HFFc6 (cell line): ENCODE results near the gene ANKMY1. TPM values are rescaled to one million over a fixed set of nuclear protein-coding genes. Genes with fewer than 3 reads are reported as not detected.

ENCODE experiments used
- DNase-seq: peaks from one replicate; pipeline ENCODE4 v3.0.0-alpha.2; 2018
- H3K27ac Mint-ChIP-seq: 2 replicates; pipeline ENCODE4 v1.8.0; 2020; ENCODE audit warnings: mild to moderate bottlenecking, mixed read lengths
- H3K27me3 Mint-ChIP-seq: 2 replicates; pipeline ENCODE4 v1.8.0; 2021; ENCODE audit warnings: mild to moderate bottlenecking, moderate library complexity, mixed read lengths; ENCODE audit not compliant: insufficient read depth
- H3K36me3 Mint-ChIP-seq: 2 replicates; pipeline ENCODE4 v1.8.0; 2021; ENCODE audit warnings: low read depth, mixed read lengths
- H3K4me1 Mint-ChIP-seq: 2 replicates; pipeline ENCODE4 v1.8.0; 2020; ENCODE audit warnings: low read depth, mixed read lengths
- H3K4me3 Mint-ChIP-seq: 2 replicates; pipeline ENCODE4 v1.8.0; 2020; ENCODE audit warnings: mild to moderate bottlenecking, moderate library complexity, mixed read lengths
- H3K9me3 Mint-ChIP-seq: 2 replicates; pipeline ENCODE4 v1.8.0; 2020; ENCODE audit warnings: mild to moderate bottlenecking, mixed read lengths
- CTCF ChIP-seq: fragments of 200-600 bp; sonication (generic); IDR thresholded peaks from 2 replicates; pipeline ENCODE4 v1.5.0; 2021; ENCODE audit warnings: antibody characterized with exemption, mild to moderate bottlenecking
- total RNA-seq, 6 experiments: library from RNA; stranded (reverse); fragmentation: NEBNext Ultra II Directional; extraction: Animal tissue kit (Norgen Biotek cat#: 25700); gene quantifications; 2 replicates in 1 of 6; 3 replicates in 5 of 6; pipeline ENCODE4 v1.2.3, GENCODE V29; 2021

The ANKMY1 gene
- total RNA-seq, 6 experiments from 2014 or later, result 4.4 to 5.6 (median 5.2) TPM

DNA sequence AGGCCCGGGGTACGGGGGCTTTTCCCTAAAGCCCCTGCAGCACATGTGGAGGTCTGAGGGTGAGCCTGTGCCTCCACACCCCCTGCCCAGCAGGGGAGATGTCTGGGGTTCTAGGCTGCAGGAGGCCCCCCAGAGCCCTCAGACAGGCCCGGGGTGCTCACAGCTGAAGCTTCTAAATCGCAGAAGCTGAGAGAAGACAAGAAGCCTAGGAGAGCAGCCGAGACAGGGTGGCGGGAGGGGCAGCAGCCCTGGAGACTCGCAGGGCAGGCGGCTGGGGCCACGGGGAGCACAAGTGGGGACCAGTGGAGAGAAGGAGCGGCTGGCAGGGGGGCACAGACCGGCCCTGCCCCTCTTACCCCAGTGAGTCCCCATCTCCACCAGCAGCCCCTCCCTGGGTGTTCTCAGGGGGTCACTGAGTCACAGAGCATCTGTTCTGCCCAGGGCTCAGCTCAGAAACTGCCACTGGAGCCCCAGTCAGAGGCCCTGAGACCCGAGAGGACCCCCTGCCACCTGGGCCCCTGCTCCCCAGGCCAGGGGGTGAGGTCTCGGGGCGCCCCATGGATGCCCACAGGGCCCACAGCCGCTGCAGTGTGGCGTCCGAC is 96.2 kb downstream of the ANKMY1 start:
- TF ChIP-seq CTCF, result no peak
- no peak overlapping the region for H3K4me3 Mint-ChIP-seq
- no peaks in the 10 kb centered on the region for H3K36me3 Mint-ChIP-seq
- H3K27me3 Mint-ChIP-seq, result no peaks in the 10 kb centered on the region
- H3K27ac Mint-ChIP-seq, result no peak overlapping the region
- DNase-seq, result no peak
- no peaks in the 10 kb centered on the region for H3K4me1 Mint-ChIP-seq
- no peaks in the 10 kb centered on the region for H3K9me3 Mint-ChIP-seq

DNA sequence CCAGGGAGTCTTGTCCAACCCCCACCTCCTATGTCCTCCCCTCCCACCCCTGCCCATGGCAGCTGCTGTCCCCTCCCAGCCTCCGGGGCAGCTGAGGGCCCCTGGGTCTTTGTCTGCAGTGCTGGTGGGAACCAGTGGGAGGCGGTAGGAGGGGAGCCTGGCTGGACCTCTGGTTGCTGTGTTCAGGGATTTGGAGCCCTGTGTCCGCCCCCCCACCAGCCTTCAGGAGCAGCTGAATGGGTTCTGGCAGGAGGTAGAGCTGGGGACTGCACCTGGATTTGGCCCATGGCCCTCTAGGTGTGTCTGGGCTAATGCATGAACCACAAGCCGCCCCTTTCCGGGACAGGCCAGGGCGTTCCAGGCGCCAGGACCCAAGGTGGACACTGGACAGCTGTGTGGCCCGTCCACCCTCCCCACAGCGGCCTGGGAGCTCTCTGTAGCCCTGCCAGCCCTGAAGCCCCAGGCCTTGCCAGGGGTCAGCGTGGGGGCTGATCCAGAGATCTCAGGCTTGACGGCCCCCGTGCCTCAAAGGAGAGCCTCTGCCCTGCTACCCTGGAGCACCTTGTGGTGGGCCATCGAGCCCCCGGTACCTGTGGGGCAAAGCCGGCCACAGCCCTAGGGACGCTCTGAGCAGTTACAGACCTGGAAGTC is 96.9 kb downstream of the ANKMY1 start:
- no peaks in the 10 kb centered on the region for H3K36me3 Mint-ChIP-seq
- H3K4me1 Mint-ChIP-seq, result no peaks in the 10 kb centered on the region
- no peak overlapping the region for H3K27ac Mint-ChIP-seq
- no peaks in the 10 kb centered on the region for H3K27me3 Mint-ChIP-seq
- no peak for DNase-seq
- no peak overlapping the region for H3K4me3 Mint-ChIP-seq
- no peaks in the 10 kb centered on the region for H3K9me3 Mint-ChIP-seq
- peak; percentile 28 for TF ChIP-seq CTCF

DNA sequence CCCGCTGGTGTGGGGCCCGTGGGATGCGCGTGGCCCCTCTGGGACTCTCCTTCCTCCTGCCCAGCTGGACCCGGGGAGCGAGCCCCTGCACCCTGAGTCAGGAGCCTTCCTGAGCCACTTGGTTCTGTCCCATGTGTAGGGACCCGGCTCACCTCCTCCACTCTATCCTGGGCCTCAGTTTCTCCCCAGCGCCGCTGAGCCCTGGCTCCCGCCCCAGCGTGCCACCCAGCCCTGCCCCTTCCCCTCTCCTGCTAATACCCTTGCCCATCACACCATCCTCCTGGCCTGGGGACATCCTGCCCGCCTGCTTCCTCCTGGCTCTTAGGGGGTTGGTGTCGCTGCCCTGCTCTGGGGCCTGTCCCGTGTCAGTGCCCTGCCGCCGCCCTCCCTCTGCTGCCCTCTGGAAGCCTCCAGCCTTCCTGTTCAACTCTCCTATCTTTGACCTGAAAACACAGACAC is 97.5 kb downstream of the ANKMY1 start:
- Mint-ChIP-seq H3K4me3 (no peak overlapping the region), H3K27me3 (no peaks in the 10 kb centered on the region), H3K4me1 (no peaks in the 10 kb centered on the region), H3K9me3 (no peaks in the 10 kb centered on the region), H3K36me3 (no peaks in the 10 kb centered on the region), H3K27ac (no peak overlapping the region)
- DNase-seq, result no peak
- no peak for TF ChIP-seq CTCF

DNA sequence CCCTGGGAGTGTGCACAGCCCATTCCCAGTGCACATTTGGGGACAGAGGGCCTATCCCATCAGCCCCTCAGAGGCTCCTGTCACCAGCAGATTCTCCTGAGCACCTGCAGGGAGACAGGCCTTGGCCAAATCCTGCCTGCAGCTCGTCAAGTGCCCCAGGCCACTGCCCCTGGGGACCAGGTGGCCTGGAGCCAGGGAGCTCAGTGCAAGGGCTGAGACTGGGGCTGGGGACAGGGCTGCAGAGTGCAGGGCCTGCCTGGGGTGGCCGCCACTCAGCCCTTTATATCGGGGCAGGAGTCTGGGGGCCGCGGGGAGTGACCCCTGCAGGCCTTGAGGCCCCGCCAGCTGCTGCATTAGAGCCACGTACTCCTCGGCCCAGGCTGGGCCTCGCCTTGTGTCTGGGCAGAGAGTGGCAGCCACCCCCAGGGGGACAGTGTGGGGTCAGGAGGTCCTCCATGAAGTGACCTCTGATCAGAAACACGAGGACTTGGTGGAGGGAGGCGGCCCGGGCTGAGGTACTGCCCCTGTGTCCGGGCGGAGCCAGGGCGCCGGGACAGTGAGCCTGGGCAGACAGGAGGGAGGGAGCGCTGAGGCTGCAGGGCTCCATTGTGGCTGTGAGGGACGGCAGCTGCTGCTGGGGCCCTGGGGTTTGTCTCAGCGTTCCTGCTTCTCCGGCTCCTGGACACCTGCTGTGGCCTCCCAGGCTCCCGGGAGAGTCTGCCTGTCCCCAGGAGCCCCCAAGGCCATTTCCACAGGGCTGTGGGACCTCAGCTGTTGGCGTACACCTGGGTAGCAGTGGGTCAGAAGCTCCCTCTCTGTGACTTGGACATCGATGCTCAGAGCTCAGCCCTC is 98.2 kb downstream of the ANKMY1 start:
- Mint-ChIP-seq H3K4me1 (peaks cover 5% of the 10 kb centered on the region; the same call in 1 of the 2 replicates), H3K27ac (no peak overlapping the region), H3K9me3 (no peaks in the 10 kb centered on the region), H3K27me3 (no peaks in the 10 kb centered on the region), H3K36me3 (no peaks in the 10 kb centered on the region), H3K4me3 (no peak overlapping the region)
- TF ChIP-seq CTCF, result no peak
- no peak for DNase-seq

- no peak for TF ChIP-seq CTCF
- Mint-ChIP-seq H3K27me3 (no peaks in the 10 kb centered on the region), H3K4me3 (no peak overlapping the region), H3K36me3 (no peaks in the 10 kb centered on the region), H3K27ac (no peak overlapping the region), H3K4me1 (peaks cover 7% of the 10 kb centered on the region; the same call in 1 of the 2 replicates), H3K9me3 (no peaks in the 10 kb centered on the region)
- no peak for DNase-seq
Measured at GRCh38 chr2:240458900-240459391, 98.8 kb downstream of the ANKMY1 start.
